ENCODE results near the gene MITF. TPM values are rescaled to one million over a fixed set of nuclear protein-coding genes. Genes with fewer than 3 reads are reported as not detected.

MITF gene
- total RNA-seq, 1 donor from 2014 or later, result 0.25 TPM

DNA sequence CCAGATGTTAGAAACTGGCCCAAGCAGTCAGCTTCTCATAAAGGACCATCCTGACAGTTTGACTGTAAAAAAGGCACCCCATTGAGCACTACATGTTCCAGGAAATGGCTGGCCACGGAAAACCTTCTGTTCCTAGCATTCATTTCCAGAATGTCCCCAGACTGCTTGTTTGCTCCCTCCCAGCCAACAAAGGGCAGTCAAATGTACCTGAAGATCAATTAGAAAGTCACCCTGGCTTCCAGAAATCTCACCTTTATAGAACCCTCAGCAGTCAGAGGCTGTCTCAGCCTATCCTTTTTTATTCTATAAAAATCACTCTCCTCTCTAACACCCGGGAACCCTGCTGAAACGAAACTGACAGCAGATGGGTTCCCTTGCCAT, 259.5 kb downstream of the MITF start:
- TF ChIP-seq, protein P1, sequence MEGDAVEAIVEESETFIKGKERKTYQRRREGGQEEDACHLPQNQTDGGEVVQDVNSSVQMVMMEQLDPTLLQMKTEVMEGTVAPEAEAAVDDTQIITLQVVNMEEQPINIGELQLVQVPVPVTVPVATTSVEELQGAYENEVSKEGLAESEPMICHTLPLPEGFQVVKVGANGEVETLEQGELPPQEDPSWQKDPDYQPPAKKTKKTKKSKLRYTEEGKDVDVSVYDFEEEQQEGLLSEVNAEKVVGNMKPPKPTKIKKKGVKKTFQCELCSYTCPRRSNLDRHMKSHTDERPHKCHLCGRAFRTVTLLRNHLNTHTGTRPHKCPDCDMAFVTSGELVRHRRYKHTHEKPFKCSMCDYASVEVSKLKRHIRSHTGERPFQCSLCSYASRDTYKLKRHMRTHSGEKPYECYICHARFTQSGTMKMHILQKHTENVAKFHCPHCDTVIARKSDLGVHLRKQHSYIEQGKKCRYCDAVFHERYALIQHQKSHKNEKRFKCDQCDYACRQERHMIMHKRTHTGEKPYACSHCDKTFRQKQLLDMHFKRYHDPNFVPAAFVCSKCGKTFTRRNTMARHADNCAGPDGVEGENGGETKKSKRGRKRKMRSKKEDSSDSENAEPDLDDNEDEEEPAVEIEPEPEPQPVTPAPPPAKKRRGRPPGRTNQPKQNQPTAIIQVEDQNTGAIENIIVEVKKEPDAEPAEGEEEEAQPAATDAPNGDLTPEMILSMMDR (IDR thresholded peaks at IDR 0.05; ENCODE audit: partially characterized antibody, unreplicated experiment), result no peak
- Mint-ChIP-seq H3K4me3 (ENCODE audit: unreplicated experiment) (no peak overlapping the region), H3K27me3 (ENCODE audit: unreplicated experiment) (no peaks in the 10 kb centered on the region), H3K9me3 (ENCODE audit: unreplicated experiment) (no peaks in the 10 kb centered on the region), H3K27ac (ENCODE audit: unreplicated experiment) (no peak overlapping the region), H3K36me3 (ENCODE audit: unreplicated experiment) (no peaks in the 10 kb centered on the region), H3K4me1 (ENCODE audit: low read depth, unreplicated experiment) (peaks cover 8% of the 10 kb centered on the region)
- DNase-seq, result no peak

DNA sequence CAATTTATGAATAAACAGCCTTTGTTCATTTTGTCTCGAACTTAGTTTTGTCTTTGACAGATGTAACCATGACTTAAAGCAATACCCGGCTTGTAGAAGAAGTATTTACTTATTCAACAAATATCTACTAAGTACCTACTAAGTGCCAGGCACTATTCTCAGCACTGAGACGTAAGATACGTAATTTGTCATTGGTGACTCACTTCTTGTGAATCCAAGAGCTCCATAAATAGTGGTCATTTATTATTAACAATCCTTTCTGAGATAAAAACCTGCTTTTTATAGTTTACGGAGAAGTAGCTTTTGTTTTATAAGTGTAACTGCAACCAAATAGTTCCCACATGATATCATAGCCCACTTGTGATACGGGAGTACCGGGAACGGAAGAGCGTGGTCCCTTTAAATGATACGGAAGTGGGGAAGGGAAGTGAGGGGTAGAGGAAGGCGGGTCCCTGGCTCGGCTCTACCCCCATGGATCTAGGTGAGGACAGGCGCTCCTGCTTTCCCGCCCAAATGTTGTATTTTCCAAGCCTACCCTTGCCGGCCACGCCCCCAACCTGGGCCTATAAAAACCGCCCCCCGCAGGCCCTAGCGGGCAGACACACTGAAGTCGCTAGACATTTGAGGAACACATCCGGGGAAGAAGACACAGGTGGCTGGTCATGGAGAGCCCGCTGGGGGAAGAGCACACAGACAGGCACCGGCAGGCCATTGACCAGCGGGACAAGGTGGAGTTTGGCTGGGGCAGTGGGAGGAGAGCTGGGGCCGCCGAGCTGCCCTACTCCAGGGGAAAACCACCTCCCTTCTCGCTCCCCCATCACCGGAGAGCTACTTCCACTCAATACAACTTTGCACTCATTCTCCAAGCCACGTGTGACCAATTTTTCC, 260.1 kb downstream of the MITF start, which contains the start of gene SAMMSON:
Gene SAMMSON (plus strand): TSS at position 594 of the 888 bp plus-strand sequence.
- H3K9me3 Mint-ChIP-seq (ENCODE audit: unreplicated experiment), result no peaks in the 10 kb centered on the region
- H3K27me3 Mint-ChIP-seq (ENCODE audit: unreplicated experiment), result no peaks in the 10 kb centered on the region
- TF ChIP-seq, protein P1 (IDR thresholded peaks at IDR 0.05; ENCODE audit: partially characterized antibody, unreplicated experiment), result no peak
- H3K4me3 Mint-ChIP-seq (ENCODE audit: unreplicated experiment), result no peak within 1 kb of the TSS
- peaks cover 8% of the 10 kb centered on the region for H3K4me1 Mint-ChIP-seq (ENCODE audit: low read depth, unreplicated experiment)
- no peak within 1 kb of the TSS for H3K27ac Mint-ChIP-seq (ENCODE audit: unreplicated experiment)
- DNase-seq, result no peak
- no peaks in the 10 kb centered on the region for H3K36me3 Mint-ChIP-seq (ENCODE audit: unreplicated experiment)

DNA sequence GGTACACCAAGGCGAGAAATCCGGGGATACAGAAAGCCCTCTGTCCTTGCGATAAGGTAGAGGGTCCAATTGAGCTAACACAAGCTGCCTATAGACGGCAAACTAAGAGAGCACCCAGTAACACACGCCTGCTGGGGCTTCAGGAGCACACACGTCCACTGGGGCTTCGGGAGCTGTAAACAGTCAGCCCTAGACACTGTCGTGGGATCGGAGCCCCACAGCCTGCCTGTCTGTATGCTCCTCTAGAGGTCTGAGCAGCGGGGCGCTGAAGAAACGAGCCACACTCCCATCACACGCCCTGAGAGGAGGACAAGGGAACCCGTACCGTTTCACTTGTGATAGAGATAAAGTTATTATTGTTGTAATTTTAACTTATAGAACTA, 260.8 kb downstream of the MITF start:
- Mint-ChIP-seq H3K36me3 (ENCODE audit: unreplicated experiment) (no peaks in the 10 kb centered on the region), H3K4me3 (ENCODE audit: unreplicated experiment) (no peak overlapping the region), H3K4me1 (ENCODE audit: low read depth, unreplicated experiment) (peaks cover 8% of the 10 kb centered on the region), H3K27me3 (ENCODE audit: unreplicated experiment) (no peaks in the 10 kb centered on the region), H3K27ac (ENCODE audit: unreplicated experiment) (no peak overlapping the region), H3K9me3 (ENCODE audit: unreplicated experiment) (no peaks in the 10 kb centered on the region)
- TF ChIP-seq, protein P1 (IDR thresholded peaks at IDR 0.05; ENCODE audit: partially characterized antibody, unreplicated experiment), result no peak
- DNase-seq, result no peak

DNA sequence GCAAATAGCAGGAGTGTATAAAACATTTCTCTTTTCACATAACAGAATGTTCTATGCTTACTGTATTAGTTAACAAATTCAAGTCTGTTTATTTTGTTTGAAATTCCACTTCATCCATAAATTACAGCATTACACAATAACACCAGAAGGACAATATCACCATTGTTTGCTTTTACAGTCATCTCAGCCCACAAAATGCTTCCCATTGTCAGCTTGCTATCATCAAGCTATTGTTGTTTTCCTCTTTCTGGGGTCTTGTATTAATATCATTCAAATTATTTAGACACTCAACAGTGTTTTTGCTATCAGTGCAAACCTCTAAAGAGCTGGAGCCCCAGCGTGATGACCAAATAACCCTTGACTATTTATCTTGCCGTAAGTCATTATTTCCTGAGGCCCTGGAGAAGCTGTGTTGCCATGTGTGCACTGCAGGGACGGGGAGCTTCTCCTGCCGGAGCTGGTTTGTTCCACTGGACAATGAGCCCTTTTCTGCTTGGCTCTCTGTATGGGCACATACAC, 261.4 kb downstream of the MITF start:
- H3K27ac Mint-ChIP-seq (ENCODE audit: unreplicated experiment), result no peak overlapping the region
- no peaks in the 10 kb centered on the region for H3K36me3 Mint-ChIP-seq (ENCODE audit: unreplicated experiment)
- H3K9me3 Mint-ChIP-seq (ENCODE audit: unreplicated experiment), result no peaks in the 10 kb centered on the region
- H3K4me3 Mint-ChIP-seq (ENCODE audit: unreplicated experiment), result no peak overlapping the region
- no peak for DNase-seq
- TF ChIP-seq, protein P1 (IDR thresholded peaks at IDR 0.05; ENCODE audit: partially characterized antibody, unreplicated experiment), result no peak
- no peaks in the 10 kb centered on the region for H3K27me3 Mint-ChIP-seq (ENCODE audit: unreplicated experiment)
- peaks cover 8% of the 10 kb centered on the region for H3K4me1 Mint-ChIP-seq (ENCODE audit: low read depth, unreplicated experiment)

DNA sequence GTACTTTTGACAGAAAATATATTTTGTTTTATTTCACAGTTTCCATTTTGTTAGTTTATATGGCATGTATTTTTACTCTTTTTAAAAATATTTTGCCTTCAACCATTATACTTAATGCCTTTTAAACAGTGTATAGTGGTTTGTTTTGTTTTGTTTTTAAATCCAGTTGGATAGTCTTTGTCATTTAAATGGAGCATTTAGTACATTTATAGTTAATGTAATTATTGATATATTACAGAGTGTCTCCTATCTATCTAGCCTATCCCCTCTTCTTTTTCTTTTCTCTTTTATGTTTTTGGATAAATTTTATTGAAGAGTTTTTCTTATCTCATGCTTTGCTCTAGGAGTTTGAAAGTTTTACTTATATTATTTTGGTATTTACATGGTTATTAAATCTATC, 263.9 kb downstream of the MITF start:
- no peak for DNase-seq
- H3K27ac Mint-ChIP-seq (ENCODE audit: unreplicated experiment), result no peak overlapping the region
- no peaks in the 10 kb centered on the region for H3K36me3 Mint-ChIP-seq (ENCODE audit: unreplicated experiment)
- H3K9me3 Mint-ChIP-seq (ENCODE audit: unreplicated experiment), result no peaks in the 10 kb centered on the region
- TF ChIP-seq, protein P1 (IDR thresholded peaks at IDR 0.05; ENCODE audit: partially characterized antibody, unreplicated experiment), result no peak
- peaks cover 8% of the 10 kb centered on the region for H3K4me1 Mint-ChIP-seq (ENCODE audit: low read depth, unreplicated experiment)
- no peak overlapping the region for H3K4me3 Mint-ChIP-seq (ENCODE audit: unreplicated experiment)
- no peaks in the 10 kb centered on the region for H3K27me3 Mint-ChIP-seq (ENCODE audit: unreplicated experiment)
